HK-2 (cell line): ENCODE measurements around the gene ARHGAP24.
"Not testable (repeated sequence)": the region's sequence is repeated elsewhere in the genome, so short reads cannot be mapped to it uniquely, and the experiment has no call there.

Experiments used
- DNase-seq: peaks from one replicate; pipeline ENCODE4 v3.0.0-alpha.2; 2018; ENCODE audit not compliant: unreplicated experiment

Gene ARHGAP24

DNA sequence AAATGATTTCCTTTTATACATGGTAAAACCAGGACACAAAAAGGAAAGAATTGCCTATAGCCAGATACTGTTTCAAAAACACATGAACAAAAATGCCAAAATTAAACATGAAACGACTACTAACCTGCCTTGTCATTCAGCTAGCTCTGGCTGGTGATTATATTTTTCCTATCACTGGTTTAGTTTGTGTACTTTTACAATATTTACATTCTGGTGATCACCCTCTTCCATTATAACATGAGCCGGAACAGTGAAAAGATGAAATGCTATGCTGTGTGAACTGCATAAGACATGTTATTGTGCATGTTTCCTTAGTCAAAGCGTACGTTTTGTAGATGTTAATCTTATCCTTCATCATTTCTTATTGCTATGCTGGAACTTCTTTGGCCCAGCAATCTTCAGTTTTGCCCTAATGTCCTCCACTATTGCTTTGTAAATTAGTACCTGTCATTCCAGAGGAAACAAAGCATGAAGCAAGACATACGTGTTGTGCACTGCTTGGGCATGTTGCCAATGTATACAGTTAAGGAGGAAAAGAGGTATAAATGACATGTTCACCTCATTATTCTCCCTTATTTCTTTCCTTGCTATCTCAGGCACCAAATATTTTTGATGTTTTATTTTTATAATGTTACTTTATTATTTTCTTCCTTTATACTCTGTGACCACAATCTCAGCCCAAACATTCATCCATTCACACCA is 386.3 kb downstream of the ARHGAP24 start:
- DNase-seq = no peak

DNA sequence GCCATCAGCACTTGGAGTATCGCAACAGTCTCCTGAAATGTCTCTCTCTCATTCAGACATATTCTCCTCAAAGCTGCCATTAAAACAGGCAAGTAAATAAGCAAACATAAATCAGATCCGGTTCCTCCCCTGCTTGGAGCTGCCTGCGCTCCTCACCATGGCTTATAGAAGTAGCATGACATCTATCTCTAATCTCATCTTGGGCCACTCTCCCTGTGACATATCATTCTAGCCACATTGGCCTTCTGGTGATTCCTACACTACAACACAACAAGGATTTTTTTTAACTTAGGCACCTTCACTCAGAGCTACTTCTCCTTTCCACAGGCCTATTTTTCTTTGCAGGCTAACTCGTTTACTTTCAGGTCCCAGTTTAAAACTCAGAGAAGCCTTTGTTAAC is 387.9 kb downstream of the ARHGAP24 start:
- no peak for DNase-seq

DNA sequence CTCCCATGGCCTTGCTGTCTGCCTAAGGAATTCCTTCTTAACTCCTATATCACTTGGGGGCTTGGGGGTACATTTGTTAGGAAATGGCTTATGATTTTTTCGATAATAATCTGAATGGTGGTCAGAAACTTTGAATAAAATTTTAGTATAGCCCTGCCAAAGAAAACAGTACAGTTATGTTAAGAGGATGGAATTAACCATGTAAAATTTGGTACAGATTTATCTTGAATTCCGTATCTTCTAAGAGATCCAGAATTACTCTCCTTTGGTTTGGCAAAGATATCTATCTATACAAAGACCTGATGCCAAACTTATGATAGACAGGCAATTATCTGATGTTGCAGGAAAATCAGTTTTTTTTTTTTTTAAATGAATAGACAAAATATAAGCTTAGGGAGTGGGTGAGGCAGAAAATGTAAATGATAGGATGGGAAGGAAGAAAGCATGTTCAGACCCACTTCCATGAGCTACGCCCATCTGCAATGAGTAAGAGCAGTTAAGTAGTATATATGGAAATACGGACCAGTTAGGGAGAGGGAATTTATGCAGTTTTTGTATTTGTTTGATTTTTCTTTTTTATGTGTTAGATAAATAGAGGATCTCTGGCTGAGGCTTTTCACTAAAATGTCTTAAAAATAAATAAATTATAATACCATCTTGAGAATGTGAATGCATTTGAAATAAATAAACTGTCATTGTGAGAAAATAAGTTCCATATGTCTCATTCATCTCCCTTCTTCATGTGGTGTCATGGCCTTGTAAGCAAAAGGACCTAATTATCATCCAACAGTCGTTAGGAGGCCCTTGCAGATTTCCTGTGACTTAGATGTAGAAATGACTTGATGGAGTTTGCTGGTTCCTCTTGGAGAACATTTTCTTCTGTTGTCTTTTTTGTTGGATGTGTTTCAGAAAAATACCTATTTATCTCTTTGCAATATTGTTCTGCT is 389.6 kb downstream of the ARHGAP24 start:
- DNase-seq = no peak

DNA sequence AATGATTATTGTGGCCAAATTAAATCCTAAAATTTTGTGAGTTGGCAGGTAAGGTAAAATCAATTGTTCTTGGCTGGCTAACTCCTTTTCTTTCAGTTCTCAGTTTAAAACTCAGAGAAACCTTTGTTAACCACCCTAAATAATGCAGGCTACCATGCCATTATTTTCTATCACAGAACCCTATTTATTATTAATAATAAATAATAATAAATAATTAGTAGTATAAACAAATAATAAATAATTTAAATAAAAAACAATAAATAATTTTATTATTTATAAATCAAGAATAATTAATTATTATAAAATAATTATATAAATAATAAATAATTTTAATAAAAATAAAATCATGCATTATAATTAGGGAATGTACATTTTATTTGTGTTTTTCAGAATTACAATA is 390.3 kb downstream of the ARHGAP24 start:
- DNase-seq = no peak

DNA sequence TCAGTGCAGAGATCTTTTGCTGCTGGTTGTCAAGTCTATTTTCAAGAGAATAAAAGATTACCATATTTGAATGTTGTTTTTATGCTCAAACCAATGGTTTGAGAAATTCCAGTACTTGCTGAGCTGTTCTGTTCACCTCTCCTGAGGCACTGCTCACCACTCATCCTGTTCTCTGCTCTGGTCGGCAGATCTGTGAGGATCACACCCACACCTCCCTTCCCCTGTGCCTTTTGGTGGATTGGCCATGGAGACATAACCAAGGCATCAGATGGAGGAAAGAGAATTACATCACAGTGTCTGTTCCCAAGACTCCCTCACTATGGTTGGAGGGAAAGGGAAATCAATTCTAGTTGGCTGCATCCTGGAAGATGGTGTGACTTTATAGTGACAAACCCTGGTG is 391.6 kb downstream of the ARHGAP24 start:
- DNase-seq = no peak

DNA sequence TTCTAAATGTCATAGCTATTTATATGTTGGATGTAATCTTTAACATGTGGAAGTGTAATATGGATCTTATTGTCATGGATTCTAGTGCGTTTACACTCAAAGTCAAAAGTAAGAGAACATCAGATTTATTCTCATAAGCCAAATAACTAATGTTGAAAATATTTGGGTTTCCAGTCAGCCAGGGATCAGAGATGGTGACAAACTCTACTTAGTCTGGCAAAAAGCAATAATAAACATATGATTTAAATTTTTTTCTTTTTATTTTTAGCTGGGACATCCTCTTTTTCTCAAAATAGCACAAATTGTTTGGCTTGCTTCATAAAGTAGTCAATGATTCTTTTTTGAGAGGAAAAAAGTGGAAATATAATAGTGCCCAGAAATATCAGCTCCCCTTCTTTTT is 392.3 kb downstream of the ARHGAP24 start:
- no peak for DNase-seq

DNA sequence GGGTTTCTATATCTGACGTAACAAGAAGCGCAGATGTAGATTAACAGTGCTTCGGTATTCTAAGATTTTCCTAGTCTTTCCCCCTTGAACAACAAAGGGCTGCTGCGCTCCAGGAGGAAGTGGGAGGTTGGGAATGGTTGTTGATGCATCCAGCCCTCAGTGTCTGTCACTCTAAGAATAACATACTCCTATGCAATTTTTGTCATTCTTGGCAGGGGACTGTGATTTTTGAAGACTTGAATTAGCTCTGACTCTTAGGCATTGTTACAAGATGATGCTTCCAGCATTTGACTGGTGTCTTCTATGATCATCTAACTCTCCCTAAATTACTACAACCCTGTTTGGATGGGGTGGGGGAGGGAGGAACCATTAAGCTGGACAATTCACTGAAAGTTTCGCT is 394.2 kb downstream of the ARHGAP24 start:
- no peak for DNase-seq

DNA sequence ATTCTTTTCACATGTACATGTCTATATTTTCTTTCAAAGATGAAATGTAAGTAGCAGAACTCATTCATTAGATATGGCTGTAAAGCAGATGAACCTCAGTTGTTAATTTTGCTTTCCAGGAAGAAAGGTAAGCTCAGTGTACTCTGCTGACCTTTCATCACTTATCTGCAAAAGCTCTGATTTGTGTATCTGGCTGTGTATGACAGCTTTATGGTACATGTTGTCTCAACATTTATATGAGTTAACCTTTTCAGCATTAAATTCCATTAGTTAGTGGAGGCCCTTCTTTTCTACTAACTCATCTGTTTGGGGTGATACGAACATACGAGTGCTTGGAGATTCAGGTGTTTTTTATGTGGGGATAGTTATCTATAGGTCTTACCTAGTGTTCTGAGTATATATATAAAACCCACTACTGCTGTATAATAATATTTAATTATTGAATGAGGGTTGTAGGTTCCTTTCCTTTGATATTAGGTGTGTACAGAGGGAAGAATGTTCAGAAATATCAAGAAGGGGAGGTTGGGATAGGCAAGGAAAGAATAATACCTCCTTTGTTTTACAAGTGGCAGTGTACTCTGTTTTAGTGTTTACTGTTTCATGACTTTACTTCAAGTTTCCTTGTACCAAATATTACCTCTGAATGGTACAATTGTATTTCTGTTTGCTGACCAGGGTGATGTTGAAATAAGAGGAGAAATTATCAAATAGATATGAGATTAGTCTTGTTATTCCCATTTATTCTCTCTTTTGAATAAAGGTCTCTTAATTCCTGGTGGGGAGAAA is 395.5 kb downstream of the ARHGAP24 start:
- DNase-seq = no peak

DNA sequence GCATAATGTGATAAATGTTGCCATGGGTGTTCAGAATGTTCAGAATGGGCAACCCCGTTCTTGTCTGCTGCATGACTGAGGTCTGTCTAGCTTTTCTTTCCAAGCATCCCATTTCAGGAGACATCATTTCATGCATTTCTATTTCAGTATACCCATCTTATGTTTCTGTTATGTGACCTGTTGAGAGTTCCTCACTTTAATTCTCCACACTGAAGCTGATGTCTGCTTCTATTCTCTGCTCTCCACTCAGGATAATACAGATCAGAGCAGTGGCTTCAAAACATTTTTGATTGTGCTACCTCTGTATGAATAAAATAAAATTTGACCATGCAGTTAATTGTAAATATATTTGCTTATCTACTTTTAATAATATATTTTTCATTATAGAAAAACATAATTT is 398.6 kb downstream of the ARHGAP24 start:
- no peak for DNase-seq

DNA sequence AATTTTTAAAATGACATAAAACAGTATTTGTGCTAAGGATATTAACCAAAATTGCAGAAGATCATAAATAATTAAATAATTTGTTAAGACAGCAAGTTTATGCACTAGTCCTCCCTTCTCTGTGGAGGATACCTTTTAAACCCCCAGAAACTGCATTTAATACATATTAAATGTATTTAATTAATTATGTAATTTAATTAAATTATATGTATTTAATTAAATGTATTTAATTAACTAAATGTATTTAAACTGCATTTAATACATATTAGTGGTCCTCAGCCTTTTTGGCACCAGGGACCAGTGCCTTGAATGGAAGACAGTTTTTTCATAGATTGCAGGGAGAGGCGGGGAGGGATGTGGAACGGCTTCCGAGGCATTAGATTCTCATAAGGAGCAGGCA is 404.6 kb downstream of the ARHGAP24 start:
- DNase-seq = no peak

DNA sequence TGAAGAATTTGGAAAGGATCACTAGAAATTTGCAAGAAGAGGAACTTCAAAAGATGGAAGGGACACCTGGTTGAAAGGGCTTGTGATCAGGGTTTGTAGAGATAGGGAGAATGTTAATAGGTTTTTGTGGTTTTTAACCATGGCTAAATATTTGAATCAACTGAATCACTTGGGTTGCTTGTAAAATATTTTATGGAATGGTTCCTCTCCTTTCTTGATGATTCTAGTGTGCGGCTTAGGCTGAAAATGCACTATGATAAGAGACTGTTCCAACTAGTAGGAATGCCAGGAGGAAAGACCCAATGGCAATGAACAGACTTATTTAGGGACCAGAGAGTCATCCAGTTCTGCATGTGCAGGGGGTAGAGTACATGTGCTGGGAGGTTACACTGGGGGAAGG is 408.2 kb downstream of the ARHGAP24 start:
- DNase-seq = no peak

DNA sequence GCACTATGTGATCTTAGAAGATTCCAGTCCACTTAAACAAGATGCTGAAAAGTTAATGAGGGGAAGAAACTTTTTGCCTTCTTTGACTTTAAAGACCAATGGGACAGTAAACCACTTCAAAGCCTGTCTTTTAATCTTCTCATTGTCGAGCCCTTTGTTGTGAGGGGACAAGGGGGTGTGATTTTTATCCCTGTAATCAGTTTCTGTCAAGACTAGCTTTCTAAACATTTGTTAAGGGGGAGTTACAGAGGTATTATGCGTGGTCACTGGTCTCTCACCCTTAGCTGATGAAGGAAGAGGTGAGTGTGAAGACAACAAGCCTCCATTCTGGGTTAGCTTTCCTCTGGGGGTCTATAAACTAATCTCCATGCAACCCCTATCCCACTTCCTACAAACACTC is 409.3 kb downstream of the ARHGAP24 start:
- no peak for DNase-seq

DNA sequence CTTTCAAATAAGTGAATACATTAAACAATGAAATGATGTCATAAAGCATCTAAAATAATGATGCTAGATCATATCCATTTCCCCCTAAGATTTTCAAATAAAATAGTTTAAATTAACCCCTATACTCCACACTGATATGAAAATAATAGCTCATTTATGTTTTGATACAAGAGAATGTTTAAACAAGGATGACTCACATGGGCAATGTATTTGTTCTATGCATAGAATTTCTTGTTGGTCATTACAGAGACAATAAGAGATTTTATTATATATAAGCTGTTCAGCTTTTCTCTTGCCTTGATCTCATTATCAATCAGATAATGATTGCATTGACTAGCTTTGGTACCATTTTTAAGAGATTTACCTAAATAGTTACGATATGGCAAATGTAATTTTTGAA is 411.7 kb downstream of the ARHGAP24 start:
- no peak for DNase-seq

DNA sequence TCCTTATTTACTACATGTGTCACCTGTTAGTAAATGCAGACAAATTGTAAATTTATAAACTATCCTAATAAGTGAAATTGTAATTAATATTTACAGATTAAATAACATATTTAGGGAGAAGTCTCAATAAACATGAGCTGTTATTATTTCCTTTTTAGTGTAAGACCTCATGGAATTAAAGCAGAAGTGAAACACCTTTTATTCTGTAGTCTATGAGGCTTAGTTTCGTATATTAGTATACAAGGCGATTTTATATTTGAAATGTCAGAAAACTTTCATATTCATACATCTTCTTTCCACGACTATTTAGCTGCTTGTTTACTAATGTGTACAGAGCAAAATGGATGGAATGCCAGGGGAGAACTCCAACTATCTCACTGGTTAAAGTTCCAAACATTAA is 414.4 kb downstream of the ARHGAP24 start:
- no peak for DNase-seq

DNA sequence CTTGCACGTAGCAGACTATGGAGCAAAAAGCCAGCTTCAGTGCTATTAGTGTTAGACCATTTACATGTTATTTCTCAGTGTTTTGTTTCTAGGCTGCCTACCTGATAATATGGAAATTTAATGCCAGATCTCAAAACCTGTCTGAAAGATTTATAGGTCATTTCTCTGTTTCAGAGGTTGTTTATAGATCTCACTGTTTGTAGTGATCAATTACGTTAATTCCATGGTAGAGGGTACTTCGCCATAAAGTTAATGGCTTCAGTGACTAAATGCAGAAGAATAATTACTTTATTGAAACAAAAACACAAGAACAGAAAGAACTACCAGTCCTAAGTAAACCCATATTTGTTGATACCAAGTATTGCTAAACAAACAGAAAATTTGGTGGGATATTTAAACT is 420.8 kb downstream of the ARHGAP24 start:
- DNase-seq = no peak

DNA sequence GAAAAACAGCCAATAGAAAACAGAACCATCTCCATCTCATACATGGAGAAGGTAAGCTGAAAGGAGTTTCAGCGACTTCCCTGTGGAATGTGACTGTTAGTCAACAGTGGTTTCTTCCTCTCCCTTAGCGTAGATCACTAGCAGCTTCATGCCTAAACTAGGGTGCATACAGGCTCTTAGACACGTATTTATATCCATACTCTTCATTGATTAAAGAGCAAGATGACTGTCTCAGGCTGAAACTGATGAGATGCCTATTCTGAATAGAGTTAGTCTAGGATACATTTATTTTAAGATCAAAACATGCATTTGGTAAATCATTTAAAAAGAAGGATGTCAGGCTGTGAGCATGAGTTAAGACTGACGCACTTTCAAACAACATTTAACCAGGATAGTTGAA is 423.3 kb downstream of the ARHGAP24 start:
- no peak for DNase-seq

DNA sequence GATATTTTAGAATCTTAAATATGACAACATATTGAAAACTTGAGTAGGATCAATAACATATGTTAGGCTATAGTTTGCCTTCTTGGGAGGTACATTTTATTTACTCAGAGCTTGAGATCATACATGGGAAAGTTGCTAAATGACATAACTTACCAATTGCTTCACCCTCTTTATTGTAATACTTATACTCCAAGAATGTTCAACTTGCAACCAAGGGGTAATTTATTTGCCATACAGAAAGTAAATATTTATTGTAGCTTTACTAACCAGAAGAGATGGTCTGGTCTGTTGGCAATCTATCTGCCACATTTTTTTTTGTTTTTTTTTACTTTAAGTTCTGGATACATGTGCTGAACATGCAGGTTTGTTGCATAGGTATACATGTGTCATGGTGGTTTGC is 426.6 kb downstream of the ARHGAP24 start:
- DNase-seq = no peak

DNA sequence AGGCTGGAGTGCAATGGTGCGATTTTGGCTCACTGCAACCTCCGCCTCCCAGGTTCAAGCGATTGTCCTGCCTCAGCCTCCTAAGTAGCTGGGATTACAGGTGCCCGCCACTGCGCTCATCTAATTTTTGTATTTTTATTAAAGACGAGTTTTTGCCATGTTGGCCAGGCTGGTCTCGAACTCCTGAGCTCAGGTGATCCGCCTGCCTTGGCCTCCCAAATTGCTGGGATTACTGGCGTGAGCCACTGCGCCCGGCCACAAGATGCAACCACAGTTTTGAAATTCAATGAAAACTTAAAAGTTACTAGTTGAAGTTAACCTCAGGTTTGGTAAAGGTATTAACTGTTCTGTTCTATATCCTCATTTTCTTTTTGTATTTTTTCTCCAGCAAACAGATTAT is 427.7 kb downstream of the ARHGAP24 start:
- not testable (repeated sequence) for DNase-seq

DNA sequence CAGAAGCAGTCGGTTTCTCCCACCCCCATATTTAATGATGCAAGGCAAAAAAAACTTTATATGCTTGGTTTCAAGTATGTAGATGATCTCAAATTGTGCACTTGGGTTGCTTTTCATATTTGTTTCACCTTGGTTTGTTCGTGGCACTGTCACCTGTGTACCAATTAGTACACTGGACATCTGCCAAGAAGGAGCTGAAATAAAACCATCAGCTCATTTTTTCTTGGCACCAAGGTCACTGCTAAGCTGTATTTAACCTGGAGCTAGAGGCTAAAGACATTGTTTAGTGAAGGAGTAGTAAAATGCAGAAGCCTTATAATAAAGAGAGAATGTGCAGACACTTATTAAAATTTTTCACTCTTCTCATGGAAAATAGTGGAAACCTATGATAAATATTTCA is 430.8 kb downstream of the ARHGAP24 start:
- no peak for DNase-seq

DNA sequence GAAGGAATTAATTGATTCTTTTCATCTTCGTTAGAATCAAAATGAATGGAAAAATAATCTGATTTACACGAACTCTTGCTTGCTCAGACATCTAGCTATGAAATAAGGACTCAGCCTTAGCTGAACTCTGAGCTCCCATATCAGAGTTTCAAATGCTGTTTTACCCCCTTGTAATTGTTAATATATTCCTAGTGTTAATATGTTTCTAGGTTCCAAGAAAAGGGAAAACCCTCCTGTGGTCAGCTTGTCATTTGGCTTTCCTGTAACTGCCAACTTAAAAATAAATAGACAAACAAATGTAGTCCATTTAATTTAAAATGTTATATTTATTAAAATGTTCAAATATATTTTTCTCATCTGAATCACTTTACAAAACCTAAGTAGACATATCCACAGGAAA is 432.1 kb downstream of the ARHGAP24 start:
- DNase-seq = no peak

DNA sequence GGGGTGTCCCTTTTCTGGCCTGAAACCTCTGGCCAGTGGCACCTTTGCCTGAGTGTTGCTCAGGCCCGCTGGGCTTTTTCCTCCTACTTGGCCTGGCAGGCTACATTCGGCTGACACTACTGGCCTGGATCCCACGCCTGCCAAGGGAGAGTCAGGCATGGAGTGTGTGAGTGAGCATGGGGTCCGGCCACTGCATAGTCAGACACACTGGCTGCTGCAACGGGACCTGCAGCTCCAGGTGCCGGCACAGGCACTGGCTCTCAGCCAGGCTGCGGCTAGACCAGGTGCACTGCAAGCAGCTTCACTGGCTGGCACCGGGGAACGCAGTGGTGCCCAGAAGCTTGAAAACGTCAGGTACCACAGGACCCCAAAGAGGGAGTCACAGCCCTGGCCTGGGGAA is 434.9 kb downstream of the ARHGAP24 start:
- no peak for DNase-seq

DNA sequence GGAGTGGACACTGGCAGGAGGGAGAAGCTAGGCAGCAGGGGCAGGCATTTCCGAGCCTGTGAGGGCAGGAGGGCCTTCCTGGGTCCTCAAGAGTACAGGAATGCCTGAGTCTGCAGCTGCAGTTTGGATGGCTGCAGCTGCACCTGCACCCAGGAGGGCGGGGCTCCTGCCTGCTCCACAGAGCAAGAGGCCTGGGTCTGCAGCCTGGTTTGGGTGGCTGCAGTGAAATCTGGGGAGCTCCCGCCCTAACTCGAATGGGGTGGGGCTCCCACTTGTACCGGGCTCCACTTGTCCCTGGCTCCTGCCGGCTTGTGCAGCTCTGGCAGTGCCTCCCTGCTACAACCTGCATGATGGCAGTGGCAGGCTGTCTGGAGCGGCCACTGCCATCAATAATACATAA is 436.0 kb downstream of the ARHGAP24 start:
- DNase-seq = no peak
